ENCODE results near the gene ATP8B1.

DNA sequence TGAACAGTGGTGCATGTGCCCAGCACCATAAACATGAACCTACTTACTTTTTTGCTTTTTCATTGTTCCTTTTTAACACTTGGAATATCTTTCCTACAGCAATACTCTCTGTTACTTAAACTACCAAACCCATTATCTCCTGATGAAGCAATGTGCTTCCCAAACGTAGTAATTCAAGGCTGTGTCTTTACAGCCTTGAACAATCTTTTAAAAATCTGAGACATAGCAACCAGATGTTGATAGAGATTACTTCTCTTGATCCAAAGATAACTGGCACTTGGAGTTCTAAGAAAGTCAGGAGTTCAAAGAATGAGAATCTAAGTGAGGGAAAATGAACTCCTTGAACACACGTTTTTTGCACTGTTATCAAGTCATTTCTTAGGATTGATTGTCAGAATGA lies 40.4 kb downstream of the ATP8B1 start:
- TF ChIP-seq CTCF (IDR thresholded peaks at IDR 0.05): no peak
- TF ChIP-seq POLR2AphosphoS5 (IDR thresholded peaks at IDR 0.05): no peak

Measured in prostate gland (tissue), 2 donors.